HepG2 (cell line): ENCODE results near the gene SLC2A4. TPM values are rescaled to one million over a fixed set of nuclear protein-coding genes. Genes with fewer than 3 reads are reported as not detected.

Experiments used
- BRD4 ChIP-seq: sonication (generic); formaldehyde crosslinking; IDR thresholded peaks from 2 replicates; pipeline ENCODE4 v1.4.0; 2020; ENCODE audit warnings: missing genetic modification reagents
- FOSL2 ChIP-seq: sonication (generic); formaldehyde crosslinking; IDR thresholded peaks from 2 replicates; pipeline ENCODE4 v1.4.0; 2020; ENCODE audit warnings: missing genetic modification reagents
- GATAD2A ChIP-seq: IDR thresholded peaks from 2 replicates; pipeline ENCODE4 v1.6.1; 2016
- HNRNPH1 ChIP-seq: fragments of 200-400 bp; formaldehyde crosslinking; optimal IDR thresholded peaks from 2 replicates; pipeline ENCODE3; 2017; ENCODE audit warnings: mild to moderate bottlenecking, low read depth, low read length
- KAT8 ChIP-seq: IDR thresholded peaks from 2 replicates; pipeline ENCODE4 v1.6.1; 2016; ENCODE audit warnings: missing genetic modification reagents, missing compliant biosample characterization
- MLLT10 ChIP-seq: sonication (generic); formaldehyde crosslinking; IDR thresholded peaks from 2 replicates; pipeline ENCODE4 v1.4.0; 2020; ENCODE audit warnings: missing genetic modification reagents
- NFE2L1 ChIP-seq: sonication (generic); formaldehyde crosslinking; IDR thresholded peaks from 2 replicates; pipeline ENCODE4 v1.4.0; 2020; ENCODE audit warnings: missing genetic modification reagents, mild to moderate bottlenecking, borderline replicate concordance
- NFIB ChIP-seq: sonication (generic); formaldehyde crosslinking; IDR thresholded peaks from 2 replicates; pipeline ENCODE4 v1.9.0; 2021; ENCODE audit warnings: missing genetic modification reagents, mild to moderate bottlenecking, borderline replicate concordance
- POGZ ChIP-seq: sonication (generic); formaldehyde crosslinking; IDR thresholded peaks from 2 replicates; pipeline ENCODE4 v1.4.0; 2020; ENCODE audit warnings: mild to moderate bottlenecking, missing genetic modification reagents
- REXO4 ChIP-seq: sonication (generic); formaldehyde crosslinking; IDR thresholded peaks from 2 replicates; pipeline ENCODE4 v1.8.0; 2022; ENCODE audit warnings: missing genetic modification reagents, mild to moderate bottlenecking, borderline replicate concordance
- SETDB1 ChIP-seq: sonication (generic); formaldehyde crosslinking; IDR thresholded peaks from 2 replicates; pipeline ENCODE4 v1.5.1; 2020; ENCODE audit warnings: missing genetic modification reagents, mild to moderate bottlenecking, borderline replicate concordance
- TEAD3 ChIP-seq: optimal IDR thresholded peaks from 2 replicates; pipeline ENCODE3; 2016; ENCODE audit warnings: borderline replicate concordance
- TMF1 ChIP-seq: sonication (generic); formaldehyde crosslinking; IDR thresholded peaks from 2 replicates; pipeline ENCODE4 v1.8.1; 2022; ENCODE audit warnings: low read depth, missing genetic modification reagents
- ZFYVE20 ChIP-seq: sonication (generic); formaldehyde crosslinking; IDR thresholded peaks from 2 replicates; pipeline ENCODE4 v1.8.0; 2023; ENCODE audit warnings: low read depth, mild to moderate bottlenecking, moderate library complexity, missing genetic modification reagents, borderline replicate concordance
- ZNF335 ChIP-seq: sonication (generic); formaldehyde crosslinking; IDR thresholded peaks from 2 replicates; pipeline ENCODE4 v1.4.0; 2020; ENCODE audit warnings: missing genetic modification reagents
- ZNF441 ChIP-seq: sonication (generic); formaldehyde crosslinking; IDR thresholded peaks from 2 replicates; pipeline ENCODE4 v1.7.0; 2021; ENCODE audit warnings: missing genetic modification reagents, borderline replicate concordance
- polyA plus RNA-seq, 8 experiments: library from polyadenylated mRNA; depleted of rRNA in 3 of 8; stranded (reverse) in 7 of 8; unstranded in 1 of 8; fragments of >200 nt; fragmentation: Illumina TruSeq in 4 of 8; extraction: Trizol in 4 of 8; gene quantifications; 2 replicates each; pipeline versions ENCODE4 v1.2.1 to v1.2.3, GENCODE V29; 2011 to 2016; ENCODE audit warnings: low read depth in 4 of 8, missing spikeins in 1 of 8, mixed read lengths in 1 of 8; ENCODE audit not compliant: insufficient read depth in 1 of 8
- total RNA-seq, 5 experiments: library from RNA; depleted of rRNA; stranded (reverse); fragments of >200 nt; fragmentation: Illumina TruSeq; extraction: Trizol; gene quantifications; 2 replicates each; pipeline ENCODE4 v1.2.3, GENCODE V29; 2016; ENCODE audit warnings: low read depth in 1 of 5
- TF ChIP-seq, protein P1 (sequence below): sonication (generic); formaldehyde crosslinking; IDR thresholded peaks from 2 replicates; pipeline ENCODE4 v1.9.0; 2022; ENCODE audit warnings: missing genetic modification reagents, mild to moderate bottlenecking, borderline replicate concordance
- TF ChIP-seq, protein P2 (sequence below): IDR thresholded peaks from 2 replicates; pipeline ENCODE4 v1.6.1; 2018; ENCODE audit warnings: missing genetic modification reagents, mild to moderate bottlenecking, missing compliant biosample characterization
- TF ChIP-seq, protein P3 (sequence below): sonication (generic); formaldehyde crosslinking; IDR thresholded peaks from 2 replicates; pipeline ENCODE4 v1.4.0; 2020; ENCODE audit warnings: missing genetic modification reagents
- TF ChIP-seq, protein P4 (sequence below): sonication (generic); formaldehyde crosslinking; IDR thresholded peaks from 2 replicates; pipeline ENCODE4 v1.4.0; 2020; ENCODE audit warnings: mild to moderate bottlenecking, missing genetic modification reagents

SLC2A4 gene
- total and polyA plus RNA-seq, 2 of the 13 experiments (the other 11 are each of a cell fraction or from before 2014, with no cell fraction given), result 4.9 to 5.8 TPM

DNA sequence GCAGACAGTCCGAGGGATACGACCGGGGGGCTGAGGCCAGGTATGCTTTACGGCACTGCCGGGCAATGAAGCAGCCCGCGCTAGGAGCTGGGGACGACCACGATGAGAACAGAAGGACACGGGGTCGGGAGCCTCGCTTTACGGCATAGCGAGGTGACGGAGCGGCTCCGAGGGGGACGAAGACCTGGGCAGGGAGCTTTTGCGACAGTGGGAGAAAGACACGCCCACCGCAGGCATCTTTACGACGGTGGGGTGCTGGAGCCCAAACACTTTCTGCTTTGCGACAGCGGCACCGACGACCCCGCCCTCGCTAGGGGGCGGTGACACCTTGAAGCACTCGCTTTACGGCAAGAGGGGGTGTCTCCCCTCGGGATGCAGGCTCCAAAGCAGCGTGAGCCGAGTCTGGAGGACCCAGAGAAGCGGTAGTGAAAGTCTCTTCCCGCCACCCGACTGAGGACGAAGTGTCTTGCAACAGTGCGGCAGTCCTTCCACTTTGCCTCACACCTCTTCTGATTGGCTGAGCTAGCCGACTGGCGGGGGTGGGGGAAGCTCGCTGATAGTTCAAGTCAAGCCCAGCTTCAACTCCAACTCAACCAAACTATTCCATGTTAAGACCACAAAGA, 48.0 kb downstream of the SLC2A4 start (continued):
- TF ChIP-seq, protein P1, sequence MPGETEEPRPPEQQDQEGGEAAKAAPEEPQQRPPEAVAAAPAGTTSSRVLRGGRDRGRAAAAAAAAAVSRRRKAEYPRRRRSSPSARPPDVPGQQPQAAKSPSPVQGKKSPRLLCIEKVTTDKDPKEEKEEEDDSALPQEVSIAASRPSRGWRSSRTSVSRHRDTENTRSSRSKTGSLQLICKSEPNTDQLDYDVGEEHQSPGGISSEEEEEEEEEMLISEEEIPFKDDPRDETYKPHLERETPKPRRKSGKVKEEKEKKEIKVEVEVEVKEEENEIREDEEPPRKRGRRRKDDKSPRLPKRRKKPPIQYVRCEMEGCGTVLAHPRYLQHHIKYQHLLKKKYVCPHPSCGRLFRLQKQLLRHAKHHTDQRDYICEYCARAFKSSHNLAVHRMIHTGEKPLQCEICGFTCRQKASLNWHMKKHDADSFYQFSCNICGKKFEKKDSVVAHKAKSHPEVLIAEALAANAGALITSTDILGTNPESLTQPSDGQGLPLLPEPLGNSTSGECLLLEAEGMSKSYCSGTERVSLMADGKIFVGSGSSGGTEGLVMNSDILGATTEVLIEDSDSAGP, result peak; percentile 27; the same call in 1 of the 2 replicates
- TF ChIP-seq FOSL2, result peak; percentile 34; the same call in 1 of the 2 replicates
- no peak; the same call in 1 of the 2 replicates for TF ChIP-seq BRD4 (CRISPR knock-in tag)
- peak; percentile 93 for TF ChIP-seq KAT8 (CRISPR knock-in tag)
- no peak for TF ChIP-seq MLLT10 (CRISPR knock-in tag)
- TF ChIP-seq NFE2L1, result no peak
- no peak for TF ChIP-seq SETDB1 (CRISPR knock-in tag)
- TF ChIP-seq TEAD3 (CRISPR knock-in tag), result peak; percentile 86
- no peak for TF ChIP-seq ZNF335 (CRISPR knock-in tag)
- TF ChIP-seq HNRNPH1, result no peak
- peak; percentile 19; the same call in 1 of the 2 replicates for TF ChIP-seq ZNF441 (CRISPR knock-in tag)
- no peak for TF ChIP-seq ZFYVE20 (CRISPR knock-in tag)
- TF ChIP-seq, protein P2, sequence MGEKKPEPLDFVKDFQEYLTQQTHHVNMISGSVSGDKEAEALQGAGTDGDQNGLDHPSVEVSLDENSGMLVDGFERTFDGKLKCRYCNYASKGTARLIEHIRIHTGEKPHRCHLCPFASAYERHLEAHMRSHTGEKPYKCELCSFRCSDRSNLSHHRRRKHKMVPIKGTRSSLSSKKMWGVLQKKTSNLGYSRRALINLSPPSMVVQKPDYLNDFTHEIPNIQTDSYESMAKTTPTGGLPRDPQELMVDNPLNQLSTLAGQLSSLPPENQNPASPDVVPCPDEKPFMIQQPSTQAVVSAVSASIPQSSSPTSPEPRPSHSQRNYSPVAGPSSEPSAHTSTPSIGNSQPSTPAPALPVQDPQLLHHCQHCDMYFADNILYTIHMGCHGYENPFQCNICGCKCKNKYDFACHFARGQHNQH (CRISPR knock-in tag), result peak; percentile 69
- no peak for TF ChIP-seq NFIB
- peak; percentile 55 for TF ChIP-seq GATAD2A (CRISPR knock-in tag)
- TF ChIP-seq POGZ (CRISPR knock-in tag), result 0 out of 2 replicates have a peak, but pooled peaks have one; percentile 36
- TF ChIP-seq, protein P3, sequence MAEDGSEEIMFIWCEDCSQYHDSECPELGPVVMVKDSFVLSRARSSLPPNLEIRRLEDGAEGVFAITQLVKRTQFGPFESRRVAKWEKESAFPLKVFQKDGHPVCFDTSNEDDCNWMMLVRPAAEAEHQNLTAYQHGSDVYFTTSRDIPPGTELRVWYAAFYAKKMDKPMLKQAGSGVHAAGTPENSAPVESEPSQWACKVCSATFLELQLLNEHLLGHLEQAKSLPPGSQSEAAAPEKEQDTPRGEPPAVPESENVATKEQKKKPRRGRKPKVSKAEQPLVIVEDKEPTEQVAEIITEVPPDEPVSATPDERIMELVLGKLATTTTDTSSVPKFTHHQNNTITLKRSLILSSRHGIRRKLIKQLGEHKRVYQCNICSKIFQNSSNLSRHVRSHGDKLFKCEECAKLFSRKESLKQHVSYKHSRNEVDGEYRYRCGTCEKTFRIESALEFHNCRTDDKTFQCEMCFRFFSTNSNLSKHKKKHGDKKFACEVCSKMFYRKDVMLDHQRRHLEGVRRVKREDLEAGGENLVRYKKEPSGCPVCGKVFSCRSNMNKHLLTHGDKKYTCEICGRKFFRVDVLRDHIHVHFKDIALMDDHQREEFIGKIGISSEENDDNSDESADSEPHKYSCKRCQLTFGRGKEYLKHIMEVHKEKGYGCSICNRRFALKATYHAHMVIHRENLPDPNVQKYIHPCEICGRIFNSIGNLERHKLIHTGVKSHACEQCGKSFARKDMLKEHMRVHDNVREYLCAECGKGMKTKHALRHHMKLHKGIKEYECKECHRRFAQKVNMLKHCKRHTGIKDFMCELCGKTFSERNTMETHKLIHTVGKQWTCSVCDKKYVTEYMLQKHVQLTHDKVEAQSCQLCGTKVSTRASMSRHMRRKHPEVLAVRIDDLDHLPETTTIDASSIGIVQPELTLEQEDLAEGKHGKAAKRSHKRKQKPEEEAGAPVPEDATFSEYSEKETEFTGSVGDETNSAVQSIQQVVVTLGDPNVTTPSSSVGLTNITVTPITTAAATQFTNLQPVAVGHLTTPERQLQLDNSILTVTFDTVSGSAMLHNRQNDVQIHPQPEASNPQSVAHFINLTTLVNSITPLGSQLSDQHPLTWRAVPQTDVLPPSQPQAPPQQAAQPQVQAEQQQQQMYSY, result no peak
- TF ChIP-seq TMF1 (CRISPR knock-in tag), result no peak
- TF ChIP-seq, protein P4, sequence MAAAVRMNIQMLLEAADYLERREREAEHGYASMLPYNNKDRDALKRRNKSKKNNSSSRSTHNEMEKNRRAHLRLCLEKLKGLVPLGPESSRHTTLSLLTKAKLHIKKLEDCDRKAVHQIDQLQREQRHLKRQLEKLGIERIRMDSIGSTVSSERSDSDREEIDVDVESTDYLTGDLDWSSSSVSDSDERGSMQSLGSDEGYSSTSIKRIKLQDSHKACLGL (CRISPR knock-in tag), result no peak
- TF ChIP-seq REXO4 (CRISPR knock-in tag), result no peak
